ENCODE results near the gene SMARCD3. TPM values are rescaled to one million over a fixed set of nuclear protein-coding genes. Genes with fewer than 3 reads are reported as not detected.

Gene SMARCD3
- total RNA-seq, 2 experiments from 2014 or later, result 1.5 to 1.9 TPM

GRCh38 chr7:151282111-151282510 lies 33.6 kb upstream of the SMARCD3 start:
- H3K36me3 ChIP-seq (ENCODE audit: insufficient read depth, low read length), result no peaks in the 10 kb centered on the region
- POLR2A ChIA-PET, result no interaction called here
- H3K4me1 ChIP-seq (ENCODE audit: insufficient read depth, low read length, poor library complexity, severe bottlenecking), result peaks cover 10% of the 10 kb centered on the region
- H3K4me3 ChIP-seq (ENCODE audit: low read depth, low read length, poor library complexity, severe bottlenecking), result no peak overlapping the region
- no peak overlapping the region for H3K4me2 ChIP-seq (ENCODE audit: low read length)
- no peaks in the 10 kb centered on the region for H3K9me2 ChIP-seq (ENCODE audit: insufficient read depth, low read length)
- H2AFZ ChIP-seq (ENCODE audit: low read length), result no peak overlapping the region
- CTCF ChIA-PET (ENCODE audit: unreplicated experiment), result no interaction called here
- H3K9me3 ChIP-seq (ENCODE audit: low read length), result no peaks in the 10 kb centered on the region
- H3K27ac ChIP-seq (ENCODE audit: low read depth, low read length, poor library complexity, severe bottlenecking), result no peak overlapping the region
- no TSS peak for BruUV-seq (replicated peaks)
- no peaks in the 10 kb centered on the region for H3K79me2 ChIP-seq (ENCODE audit: insufficient read depth, low read depth, low read length)
- no peaks in the 10 kb centered on the region for H4K20me1 ChIP-seq (ENCODE audit: insufficient read depth, low read length)
- TF ChIP-seq, protein P1, sequence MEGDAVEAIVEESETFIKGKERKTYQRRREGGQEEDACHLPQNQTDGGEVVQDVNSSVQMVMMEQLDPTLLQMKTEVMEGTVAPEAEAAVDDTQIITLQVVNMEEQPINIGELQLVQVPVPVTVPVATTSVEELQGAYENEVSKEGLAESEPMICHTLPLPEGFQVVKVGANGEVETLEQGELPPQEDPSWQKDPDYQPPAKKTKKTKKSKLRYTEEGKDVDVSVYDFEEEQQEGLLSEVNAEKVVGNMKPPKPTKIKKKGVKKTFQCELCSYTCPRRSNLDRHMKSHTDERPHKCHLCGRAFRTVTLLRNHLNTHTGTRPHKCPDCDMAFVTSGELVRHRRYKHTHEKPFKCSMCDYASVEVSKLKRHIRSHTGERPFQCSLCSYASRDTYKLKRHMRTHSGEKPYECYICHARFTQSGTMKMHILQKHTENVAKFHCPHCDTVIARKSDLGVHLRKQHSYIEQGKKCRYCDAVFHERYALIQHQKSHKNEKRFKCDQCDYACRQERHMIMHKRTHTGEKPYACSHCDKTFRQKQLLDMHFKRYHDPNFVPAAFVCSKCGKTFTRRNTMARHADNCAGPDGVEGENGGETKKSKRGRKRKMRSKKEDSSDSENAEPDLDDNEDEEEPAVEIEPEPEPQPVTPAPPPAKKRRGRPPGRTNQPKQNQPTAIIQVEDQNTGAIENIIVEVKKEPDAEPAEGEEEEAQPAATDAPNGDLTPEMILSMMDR (conservative IDR thresholded peaks at IDR 0.05; ENCODE audit: low read length), result no peak
- no peak for TF ChIP-seq EZH2phosphoT487 (IDR thresholded peaks at IDR 0.05; ENCODE audit: borderline replicate concordance, low read depth, low read length)
- intact Hi-C loops (cut with micrococcal nuclease; ENCODE audit: unreplicated experiment), result no loop called here
- DNase-seq (ENCODE audit: low spot score), result no peak

- POLR2A ChIA-PET, result no interaction called here
- intact Hi-C loops (cut with micrococcal nuclease; ENCODE audit: unreplicated experiment), result no loop called here
- TF ChIP-seq, protein P1 (conservative IDR thresholded peaks at IDR 0.05; ENCODE audit: low read length), result no peak
- no peak for TF ChIP-seq EZH2phosphoT487 (IDR thresholded peaks at IDR 0.05; ENCODE audit: borderline replicate concordance, low read depth, low read length)
Measured at GRCh38 chr7:151281686-151282085, 33.2 kb upstream of the SMARCD3 start.

GRCh38 chr7:151280388-151281019 lies 32.0 kb upstream of the SMARCD3 start:
- Histone ChIP-seq H3K4me2 (ENCODE audit: low read length) (no peak overlapping the region), H3K27ac (ENCODE audit: low read depth, low read length, poor library complexity, severe bottlenecking) (no peak overlapping the region), H4K20me1 (ENCODE audit: insufficient read depth, low read length) (no peaks in the 10 kb centered on the region), H2AFZ (ENCODE audit: low read length) (no peak overlapping the region), H3K79me2 (ENCODE audit: insufficient read depth, low read depth, low read length) (no peaks in the 10 kb centered on the region), H3K9me2 (ENCODE audit: insufficient read depth, low read length) (no peaks in the 10 kb centered on the region), H3K4me1 (ENCODE audit: insufficient read depth, low read length, poor library complexity, severe bottlenecking) (peaks cover 13% of the 10 kb centered on the region), H3K9me3 (ENCODE audit: low read length) (no peaks in the 10 kb centered on the region), H3K4me3 (ENCODE audit: low read depth, low read length, poor library complexity, severe bottlenecking) (no peak overlapping the region), H3K36me3 (ENCODE audit: insufficient read depth, low read length) (no peaks in the 10 kb centered on the region)
- TF ChIP-seq, protein P1 (conservative IDR thresholded peaks at IDR 0.05; ENCODE audit: low read length), result no peak
- TF ChIP-seq EZH2phosphoT487 (IDR thresholded peaks at IDR 0.05; ENCODE audit: borderline replicate concordance, low read depth, low read length), result no peak
- intact Hi-C loops (cut with micrococcal nuclease; ENCODE audit: unreplicated experiment), result no loop called here
- BruUV-seq (replicated peaks), result no TSS peak
- DNase-seq (ENCODE audit: low spot score), result no peak
- ChIA-PET POLR2A (no interaction called here), CTCF (ENCODE audit: unreplicated experiment) (no interaction called here)

More at GRCh38 chr7:151281686-151282085, 33.2 kb upstream of the SMARCD3 start:
- BruUV-seq (replicated peaks), result no TSS peak
- H2AFZ ChIP-seq (ENCODE audit: low read length), result no peak overlapping the region
- no peaks in the 10 kb centered on the region for H3K9me3 ChIP-seq (ENCODE audit: low read length)
- peaks cover 10% of the 10 kb centered on the region for H3K4me1 ChIP-seq (ENCODE audit: insufficient read depth, low read length, poor library complexity, severe bottlenecking)
- no peaks in the 10 kb centered on the region for H3K79me2 ChIP-seq (ENCODE audit: insufficient read depth, low read depth, low read length)
- no peak overlapping the region for H3K27ac ChIP-seq (ENCODE audit: low read depth, low read length, poor library complexity, severe bottlenecking)
- no peaks in the 10 kb centered on the region for H3K36me3 ChIP-seq (ENCODE audit: insufficient read depth, low read length)
- H3K4me2 ChIP-seq (ENCODE audit: low read length), result no peak overlapping the region
- no peaks in the 10 kb centered on the region for H3K9me2 ChIP-seq (ENCODE audit: insufficient read depth, low read length)
- CTCF ChIA-PET (ENCODE audit: unreplicated experiment), result interaction anchor here (0.6 kb wide), 1 partner anchor 348 kb away, joined by 3 read pairs; no protein-coding TSS in a partner anchor
- no peak overlapping the region for H3K4me3 ChIP-seq (ENCODE audit: low read depth, low read length, poor library complexity, severe bottlenecking)
- no peaks in the 10 kb centered on the region for H4K20me1 ChIP-seq (ENCODE audit: insufficient read depth, low read length)
- no peak for DNase-seq (ENCODE audit: low spot score)
